ENCODE measurements around the gene NINJ1. TPM values are rescaled to one million over a fixed set of nuclear protein-coding genes. Genes with fewer than 3 reads are reported as not detected.

Gene NINJ1
- total RNA-seq, 1 experiment from 2014 or later = 30.5 TPM

- intact Hi-C loops (cut with micrococcal nuclease) = no loop called here
- CTCF ChIA-PET = no interaction called here
- Histone ChIP-seq H3K79me2 (ENCODE audit: low read length) (no peaks in the 10 kb centered on the region), H3K4me3 (ENCODE audit: low read length) (no peak overlapping the region), H3K27me3 (ENCODE audit: low read length) (no peaks in the 10 kb centered on the region), H3K9ac (ENCODE audit: low read length) (no peak overlapping the region), H3K9me3 (ENCODE audit: low read length) (no peaks in the 10 kb centered on the region), H3K4me2 (ENCODE audit: low read length) (no peak overlapping the region), H2AFZ (ENCODE audit: low read length) (no peak overlapping the region), H4K20me1 (ENCODE audit: low read length) (no peaks in the 10 kb centered on the region), H3F3A (ENCODE audit: low read length, unreplicated experiment) (no peaks in the 10 kb centered on the region), H3K4me1 (ENCODE audit: insufficient read depth, low read length) (peaks cover 12% of the 10 kb centered on the region), H3K27ac (ENCODE audit: low read length) (no peak overlapping the region), H3K36me3 (ENCODE audit: low read depth, low read length) (no peaks in the 10 kb centered on the region), H3K9me2 (replicated peaks; ENCODE audit: low read length) (no peaks in the 10 kb centered on the region)
- TF ChIP-seq, protein P1, sequence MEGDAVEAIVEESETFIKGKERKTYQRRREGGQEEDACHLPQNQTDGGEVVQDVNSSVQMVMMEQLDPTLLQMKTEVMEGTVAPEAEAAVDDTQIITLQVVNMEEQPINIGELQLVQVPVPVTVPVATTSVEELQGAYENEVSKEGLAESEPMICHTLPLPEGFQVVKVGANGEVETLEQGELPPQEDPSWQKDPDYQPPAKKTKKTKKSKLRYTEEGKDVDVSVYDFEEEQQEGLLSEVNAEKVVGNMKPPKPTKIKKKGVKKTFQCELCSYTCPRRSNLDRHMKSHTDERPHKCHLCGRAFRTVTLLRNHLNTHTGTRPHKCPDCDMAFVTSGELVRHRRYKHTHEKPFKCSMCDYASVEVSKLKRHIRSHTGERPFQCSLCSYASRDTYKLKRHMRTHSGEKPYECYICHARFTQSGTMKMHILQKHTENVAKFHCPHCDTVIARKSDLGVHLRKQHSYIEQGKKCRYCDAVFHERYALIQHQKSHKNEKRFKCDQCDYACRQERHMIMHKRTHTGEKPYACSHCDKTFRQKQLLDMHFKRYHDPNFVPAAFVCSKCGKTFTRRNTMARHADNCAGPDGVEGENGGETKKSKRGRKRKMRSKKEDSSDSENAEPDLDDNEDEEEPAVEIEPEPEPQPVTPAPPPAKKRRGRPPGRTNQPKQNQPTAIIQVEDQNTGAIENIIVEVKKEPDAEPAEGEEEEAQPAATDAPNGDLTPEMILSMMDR (conservative IDR thresholded peaks at IDR 0.05; ENCODE audit: low read depth, low read length) = no peak
- no peak for TF ChIP-seq EZH2 (IDR thresholded peaks at IDR 0.05; ENCODE audit: low read length, unreplicated experiment)
- no peak for TF ChIP-seq EZH2phosphoT487 (IDR thresholded peaks at IDR 0.05; ENCODE audit: borderline replicate concordance, low read length)
- DNase-seq = no peak
- no TSS peak for BruUV-seq (replicated peaks)
- ATAC-seq = no peak
- POLR2A ChIA-PET (ENCODE audit: unreplicated experiment) = no interaction called here
These were observed 12.5 kb downstream of the NINJ1 start for GRCh38 chr9:93121316-93122241.

DNA sequence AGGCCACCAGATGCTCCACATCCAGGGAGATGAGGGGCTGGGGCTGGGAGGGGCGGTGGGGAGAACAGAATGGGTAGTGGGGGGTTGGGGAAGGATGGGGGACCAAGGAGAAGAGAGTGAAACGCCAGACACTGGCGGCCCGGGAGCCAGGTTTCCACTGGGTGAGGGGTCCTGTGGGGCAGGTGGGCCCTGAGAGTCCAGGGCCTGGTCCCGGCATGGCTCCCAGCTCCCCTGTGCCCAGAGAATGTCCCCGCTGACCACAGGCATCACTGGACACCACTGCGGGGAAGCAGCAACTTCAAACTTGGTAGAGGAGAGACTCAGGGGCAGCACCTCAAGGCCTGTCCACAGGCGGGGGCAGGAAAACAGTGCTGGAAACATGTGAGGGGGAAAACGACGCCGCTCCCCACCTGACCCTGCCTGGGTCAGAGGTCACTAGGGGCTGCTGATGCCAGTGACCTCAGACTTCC, 13.2 kb downstream of the NINJ1 start:
- no peaks in the 10 kb centered on the region for H3F3A ChIP-seq (ENCODE audit: low read length, unreplicated experiment)
- DNase-seq (no peak), ATAC-seq (no peak)
- H2AFZ ChIP-seq (ENCODE audit: low read length) = no peak overlapping the region
- no peak overlapping the region for H3K9ac ChIP-seq (ENCODE audit: low read length)
- ChIA-PET POLR2A (ENCODE audit: unreplicated experiment) (no interaction called here), CTCF (no interaction called here)
- no peak overlapping the region for H3K27ac ChIP-seq (ENCODE audit: low read length)
- H3K27me3 ChIP-seq (ENCODE audit: low read length) = no peaks in the 10 kb centered on the region
- H3K4me1 ChIP-seq (ENCODE audit: insufficient read depth, low read length) = peaks cover 12% of the 10 kb centered on the region
- intact Hi-C loops (cut with micrococcal nuclease) = no loop called here
- H3K36me3 ChIP-seq (ENCODE audit: low read depth, low read length) = no peaks in the 10 kb centered on the region
- TF ChIP-seq EZH2phosphoT487 (IDR thresholded peaks at IDR 0.05; ENCODE audit: borderline replicate concordance, low read length) (no peak), EZH2 (IDR thresholded peaks at IDR 0.05; ENCODE audit: low read length, unreplicated experiment) (no peak)
- TF ChIP-seq, protein P1 (conservative IDR thresholded peaks at IDR 0.05; ENCODE audit: low read depth, low read length) = no peak
- H3K4me3 ChIP-seq (ENCODE audit: low read length) = no peak overlapping the region
- no peaks in the 10 kb centered on the region for H3K79me2 ChIP-seq (ENCODE audit: low read length)
- H3K9me2 ChIP-seq (replicated peaks; ENCODE audit: low read length) = no peaks in the 10 kb centered on the region
- BruUV-seq (replicated peaks) = no TSS peak
- no peak overlapping the region for H3K4me2 ChIP-seq (ENCODE audit: low read length)
- no peaks in the 10 kb centered on the region for H4K20me1 ChIP-seq (ENCODE audit: low read length)
- H3K9me3 ChIP-seq (ENCODE audit: low read length) = no peaks in the 10 kb centered on the region
